GM18505 (cell line): ENCODE measurements around the gene GYG1.
"Not testable (repeated sequence)": the region's sequence is repeated elsewhere in the genome, so short reads cannot be mapped to it uniquely, and the experiment has no call there.

Experiments used
- ATAC-seq: cut with Tn5 transposase; IDR thresholded peaks from one replicate; pipeline ENCODE4 v1.9.1; 2021; ENCODE audit not compliant: unreplicated experiment
- POLR2A ChIP-seq: IDR thresholded peaks from 4 replicates; pipeline ENCODE4 v1.6.1; 2011; ENCODE audit warnings: borderline replicate concordance; ENCODE audit not compliant: insufficient read depth, insufficient read length; ENCODE audit errors: extremely low read depth

GYG1 gene

GRCh38 chr3:148970271-148970670, 21.1 kb upstream of the GYG1 start:
- no peak for ATAC-seq

GRCh38 chr3:148971401-148972163, 19.8 kb upstream of the GYG1 start:
- ATAC-seq: no peak
- no peak for TF ChIP-seq POLR2A

More at GRCh38 chr3:148970271-148970670, 21.1 kb upstream of the GYG1 start:
- TF ChIP-seq POLR2A: no peak

GRCh38 chr3:148974726-148975125, 16.6 kb upstream of the GYG1 start:
- ATAC-seq: peak; percentile 69
- no peak for TF ChIP-seq POLR2A

GRCh38 chr3:148975248-148975647, 16.1 kb upstream of the GYG1 start:
- no peak for ATAC-seq

GRCh38 chr3:148975696-148976095, 15.6 kb upstream of the GYG1 start:
- no peak for TF ChIP-seq POLR2A
- no peak for ATAC-seq

More at GRCh38 chr3:148975248-148975647, 16.1 kb upstream of the GYG1 start:
- TF ChIP-seq POLR2A: no peak

- ATAC-seq: no peak
- TF ChIP-seq POLR2A: no peak
These were observed 10.1 kb upstream of the GYG1 start for GRCh38 chr3:148981273-148981672.

- not testable (repeated sequence) for ATAC-seq
These were observed 3.8 kb upstream of the GYG1 start for GRCh38 chr3:148987551-148987950.

GRCh38 chr3:148990236-148990635, 1.1 kb upstream of the GYG1 start:
- ATAC-seq: no peak
- TF ChIP-seq POLR2A: no peak

GRCh38 chr3:148992027-148992634, 791 bp downstream of the GYG1 start:
- TF ChIP-seq POLR2A: no peak
- ATAC-seq: peak; percentile 26

GRCh38 chr3:148992635-148993255, 1.4 kb downstream of the GYG1 start:
- TF ChIP-seq POLR2A: no peak
- ATAC-seq: no peak

- ATAC-seq: no peak
- TF ChIP-seq POLR2A: no peak
These were observed 6.3 kb downstream of the GYG1 start for GRCh38 chr3:148997623-148998022.

GRCh38 chr3:148998297-148998696, 7.0 kb downstream of the GYG1 start:
- ATAC-seq: no peak
- TF ChIP-seq POLR2A: no peak

GRCh38 chr3:148998715-148999423, 7.5 kb downstream of the GYG1 start:
- no peak for TF ChIP-seq POLR2A
- ATAC-seq: no peak
